ENCODE data around the gene C10orf90.

GRCh38 chr10:126686719-126687118 is 16.2 kb upstream of the C10orf90 start:
- TF ChIP-seq, protein P1, sequence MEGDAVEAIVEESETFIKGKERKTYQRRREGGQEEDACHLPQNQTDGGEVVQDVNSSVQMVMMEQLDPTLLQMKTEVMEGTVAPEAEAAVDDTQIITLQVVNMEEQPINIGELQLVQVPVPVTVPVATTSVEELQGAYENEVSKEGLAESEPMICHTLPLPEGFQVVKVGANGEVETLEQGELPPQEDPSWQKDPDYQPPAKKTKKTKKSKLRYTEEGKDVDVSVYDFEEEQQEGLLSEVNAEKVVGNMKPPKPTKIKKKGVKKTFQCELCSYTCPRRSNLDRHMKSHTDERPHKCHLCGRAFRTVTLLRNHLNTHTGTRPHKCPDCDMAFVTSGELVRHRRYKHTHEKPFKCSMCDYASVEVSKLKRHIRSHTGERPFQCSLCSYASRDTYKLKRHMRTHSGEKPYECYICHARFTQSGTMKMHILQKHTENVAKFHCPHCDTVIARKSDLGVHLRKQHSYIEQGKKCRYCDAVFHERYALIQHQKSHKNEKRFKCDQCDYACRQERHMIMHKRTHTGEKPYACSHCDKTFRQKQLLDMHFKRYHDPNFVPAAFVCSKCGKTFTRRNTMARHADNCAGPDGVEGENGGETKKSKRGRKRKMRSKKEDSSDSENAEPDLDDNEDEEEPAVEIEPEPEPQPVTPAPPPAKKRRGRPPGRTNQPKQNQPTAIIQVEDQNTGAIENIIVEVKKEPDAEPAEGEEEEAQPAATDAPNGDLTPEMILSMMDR (IDR thresholded peaks at IDR 0.05): no peak
- TF ChIP-seq POLR2A (IDR thresholded peaks at IDR 0.05): no peak

Data from Peyer's patch (tissue), 4 donors.